Measurements from ENCODE around the gene ARIH1. TPM values are rescaled to one million over a fixed set of nuclear protein-coding genes. Genes with fewer than 3 reads are reported as not detected.

ARIH1 gene
- total and polyA plus RNA-seq, 2 of the 4 experiments (the other 2 are of a cell fraction): 24.0 to 41.2 TPM

DNA sequence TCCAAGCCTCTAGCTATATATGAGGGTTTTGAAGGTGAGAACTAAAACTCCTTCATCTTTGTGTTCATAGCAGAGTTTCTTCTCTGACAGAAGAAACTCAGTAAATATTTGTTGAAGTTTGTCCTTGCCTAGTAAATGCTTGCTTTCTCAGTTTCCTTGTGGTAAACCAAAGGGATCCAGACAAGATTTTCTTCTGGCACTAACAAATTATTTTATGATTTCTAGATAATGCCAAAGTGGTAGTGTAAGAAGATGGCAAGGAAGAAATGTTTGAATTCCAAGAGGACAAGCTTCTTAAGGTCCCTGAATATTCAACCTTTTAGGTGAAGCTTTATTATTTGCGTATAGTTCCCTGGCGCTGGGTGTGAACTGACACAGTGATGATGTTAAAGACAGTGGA lies 14.4 kb downstream of the ARIH1 start:
- H4K20me1 ChIP-seq (ENCODE audit: insufficient read depth, low read length): peaks cover 93% of the 10 kb centered on the region
- H4K91ac ChIP-seq (ENCODE audit: insufficient read depth, low read depth, low read length): no peak overlapping the region
- no peak overlapping the region for H3K18ac ChIP-seq (ENCODE audit: low read depth, low read length)
- ChIA-PET CTCF (interaction anchor here (0.5 to 0.6 kb wide), 2 partner anchors 11 to 632 kb away, joined by 3 read pairs; no protein-coding TSS in a partner anchor), POLR2A (ENCODE audit: unreplicated experiment) (no interaction called here)
- H2AK5ac ChIP-seq (ENCODE audit: low read depth, low read length): no peak overlapping the region
- ATAC-seq (ENCODE audit: low read depth) (no peak), DNase-seq (no peak)
- TF ChIP-seq NFE2L2 (IDR thresholded peaks at IDR 0.05; ENCODE audit: low read depth, low read length) (no peak), MXI1 (IDR thresholded peaks at IDR 0.05; ENCODE audit: borderline replicate concordance, low read depth, low read length) (no peak), BHLHE40 (IDR thresholded peaks at IDR 0.05; ENCODE audit: low read depth, low read length) (no peak), MAFK (IDR thresholded peaks at IDR 0.05; ENCODE audit: low read depth, low read length) (no peak), FOS (IDR thresholded peaks at IDR 0.05; ENCODE audit: low read depth, low read length) (no peak), MAZ (IDR thresholded peaks at IDR 0.05; ENCODE audit: borderline replicate concordance, low read depth, low read length) (no peak), POLR2A (IDR thresholded peaks at IDR 0.05; ENCODE audit: low read depth, low read length) (no peak), SMC3 (IDR thresholded peaks at IDR 0.05; ENCODE audit: low read depth, low read length) (no peak), RCOR1 (IDR thresholded peaks at IDR 0.05; ENCODE audit: insufficient replicate concordance, low read length) (no peak), RFX5 (IDR thresholded peaks at IDR 0.05; ENCODE audit: low read depth, low read length) (no peak), RAD21 (IDR thresholded peaks at IDR 0.05; ENCODE audit: low read length) (no peak), CEBPB (IDR thresholded peaks at IDR 0.05; ENCODE audit: low read depth, low read length) (no peak), ELK1 (IDR thresholded peaks at IDR 0.05; ENCODE audit: borderline replicate concordance, low read depth, low read length) (no peak), CHD1 (IDR thresholded peaks at IDR 0.05; ENCODE audit: low read depth, low read length) (no peak), USF2 (IDR thresholded peaks at IDR 0.05; ENCODE audit: low read depth, low read length) (no peak)
- TF ChIP-seq, protein P1, sequence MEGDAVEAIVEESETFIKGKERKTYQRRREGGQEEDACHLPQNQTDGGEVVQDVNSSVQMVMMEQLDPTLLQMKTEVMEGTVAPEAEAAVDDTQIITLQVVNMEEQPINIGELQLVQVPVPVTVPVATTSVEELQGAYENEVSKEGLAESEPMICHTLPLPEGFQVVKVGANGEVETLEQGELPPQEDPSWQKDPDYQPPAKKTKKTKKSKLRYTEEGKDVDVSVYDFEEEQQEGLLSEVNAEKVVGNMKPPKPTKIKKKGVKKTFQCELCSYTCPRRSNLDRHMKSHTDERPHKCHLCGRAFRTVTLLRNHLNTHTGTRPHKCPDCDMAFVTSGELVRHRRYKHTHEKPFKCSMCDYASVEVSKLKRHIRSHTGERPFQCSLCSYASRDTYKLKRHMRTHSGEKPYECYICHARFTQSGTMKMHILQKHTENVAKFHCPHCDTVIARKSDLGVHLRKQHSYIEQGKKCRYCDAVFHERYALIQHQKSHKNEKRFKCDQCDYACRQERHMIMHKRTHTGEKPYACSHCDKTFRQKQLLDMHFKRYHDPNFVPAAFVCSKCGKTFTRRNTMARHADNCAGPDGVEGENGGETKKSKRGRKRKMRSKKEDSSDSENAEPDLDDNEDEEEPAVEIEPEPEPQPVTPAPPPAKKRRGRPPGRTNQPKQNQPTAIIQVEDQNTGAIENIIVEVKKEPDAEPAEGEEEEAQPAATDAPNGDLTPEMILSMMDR (conservative IDR thresholded peaks at IDR 0.05; ENCODE audit: low read depth, low read length): no peak
- no TSS peak for BruUV-seq (replicated peaks)
- peaks cover 6 to 64% of the 10 kb centered on the region in 2 experiments; a peak in 2 of 4 replicates for H3K79me1 ChIP-seq (ENCODE audit: low read depth in 1 of 2, low read length in 2 of 2)
- no peak overlapping the region for H3K4me3 ChIP-seq (ENCODE audit: insufficient read depth, low read depth, low read length)
- H2BK15ac ChIP-seq (ENCODE audit: low read depth, low read length): no peak overlapping the region
- H3K4me1 ChIP-seq (ENCODE audit: control insufficient read depth, insufficient read depth, low read length): peaks cover 9% of the 10 kb centered on the region
- H3K9me1 ChIP-seq (ENCODE audit: insufficient read depth, low read length): peaks cover 11% of the 10 kb centered on the region
- no peak overlapping the region for H3K9ac ChIP-seq (ENCODE audit: low read depth, low read length)
- H2AK9ac ChIP-seq (replicated peaks; ENCODE audit: low read depth, low read length, poor library complexity): no peak overlapping the region
- intact Hi-C loops (cut with micrococcal nuclease) (no loop called here), in situ Hi-C loops (cut with MboI; ENCODE audit: low sequenced_read_pairs) (no loop called here), dilution Hi-C loops (cut with HindIII; ENCODE audit: low sequenced_read_pairs, unreplicated experiment) (no loop called here)
- H2AFZ ChIP-seq (replicated peaks; ENCODE audit: low read length, poor library complexity): no peak overlapping the region
- no peak overlapping the region for H2BK120ac ChIP-seq (ENCODE audit: low read depth, low read length)
- no peak overlapping the region for H3K4ac ChIP-seq (ENCODE audit: low read depth, low read length)
- no peak overlapping the region for H3K14ac ChIP-seq (replicated peaks; ENCODE audit: low read depth, low read length)
- H2BK20ac ChIP-seq (ENCODE audit: low read depth, low read length): no peak overlapping the region
- no peak overlapping the region for H4K5ac ChIP-seq (ENCODE audit: low read depth, low read length)
- no CpG with 5 or more reads among the region's 2 CpGs for WGBS, 2 experiments (ENCODE audit: extremely low coverage in 2 of 2, insufficient read length in 1 of 2)
- no peak overlapping the region for H2BK5ac ChIP-seq (ENCODE audit: low read depth, low read length, poor library complexity, severe bottlenecking)
- no peaks in the 10 kb centered on the region for H3K9me3 ChIP-seq (ENCODE audit: control insufficient read depth, insufficient read depth, low read length)
- no peaks in the 10 kb centered on the region for H3K27me3 ChIP-seq (ENCODE audit: control insufficient read depth, insufficient read depth, low read length)
- H4K8ac ChIP-seq (ENCODE audit: low read depth in 2 of 2, low read length in 2 of 2): no peak overlapping the region
- no peak overlapping the region for H3K4me2 ChIP-seq (ENCODE audit: low read depth, low read length)
- no peak overlapping the region for H3K56ac ChIP-seq (ENCODE audit: extremely low read depth, insufficient read depth, low read length)
- H3K36me3 ChIP-seq (ENCODE audit: control insufficient read depth, insufficient read depth, low read length): no peaks in the 10 kb centered on the region
- no peak overlapping the region for H3K23ac ChIP-seq (ENCODE audit: low read depth, low read length)
- no peak overlapping the region for H3K27ac ChIP-seq (ENCODE audit: insufficient read depth, low read length)

Measured in IMR-90 (cell line).